HuH-7 (cell line): ENCODE measurements around the gene NKG7.
A peak's percentile ranks its signal among the peaks of the same experiment; 100 is the strongest.

Experiments
- DNase-seq: peaks from one replicate; pipeline ENCODE4 v3.0.0; 2011; ENCODE audit warnings: low spot score

The NKG7 gene

GRCh38 chr19:51359294-51359693 is 13.2 kb downstream of the NKG7 start:
- no peak for DNase-seq

GRCh38 chr19:51357952-51358351 is 14.5 kb downstream of the NKG7 start:
- no peak for DNase-seq

GRCh38 chr19:51356159-51356801 is 16.2 kb downstream of the NKG7 start:
- no peak for DNase-seq

GRCh38 chr19:51354742-51355148 is 17.7 kb downstream of the NKG7 start:
- peak; percentile 60 for DNase-seq

GRCh38 chr19:51354103-51354741 is 18.2 kb downstream of the NKG7 start:
- DNase-seq, result no peak

GRCh38 chr19:51352783-51353360 is 19.6 kb downstream of the NKG7 start:
- no peak for DNase-seq

- DNase-seq, result no peak
These were observed 21.0 kb downstream of the NKG7 start for GRCh38 chr19:51351266-51351990.

GRCh38 chr19:51347209-51347928 is 25.1 kb downstream of the NKG7 start:
- no peak for DNase-seq

- DNase-seq, result no peak
These were observed 25.7 kb downstream of the NKG7 start for GRCh38 chr19:51346742-51347141.

GRCh38 chr19:51345076-51345620 is 27.3 kb downstream of the NKG7 start:
- no peak for DNase-seq

GRCh38 chr19:51342631-51343569 is 29.6 kb downstream of the NKG7 start:
- no peak for DNase-seq

- no peak for DNase-seq
These were observed 30.4 kb downstream of the NKG7 start, which contains the start of gene VSIG10L for GRCh38 chr19:51341976-51342580. TSS of gene VSIG10L (minus strand) at chr19:51342139. CDS start at chr19:51342124, 15 bp downstream.

GRCh38 chr19:51341066-51341465 is 31.4 kb downstream of the NKG7 start:
- no peak for DNase-seq

- DNase-seq, result peak; percentile 93
These were observed 32.5 kb downstream of the NKG7 start for GRCh38 chr19:51339687-51340656.

GRCh38 chr19:51339313-51339686 is 33.2 kb downstream of the NKG7 start:
- DNase-seq, result no peak

- DNase-seq, result peak; percentile 89
These were observed 33.7 kb downstream of the NKG7 start for GRCh38 chr19:51338563-51339312.

GRCh38 chr19:51337861-51338562 is 34.4 kb downstream of the NKG7 start:
- no peak for DNase-seq
